ENCODE data around the gene PSG11. TPM values are rescaled to one million over a fixed set of nuclear protein-coding genes. Genes with fewer than 3 reads are reported as not detected.

Gene PSG11
- not detected in 2 replicates for total RNA-seq

GRCh38 chr19:43026369-43026768, at the start of gene PSG11:
TSS of gene PSG11 (minus strand) at chr19:43026469. CDS start at chr19:43026372, 97 bp downstream.

Other genes starting within 250 kb of the PSG11 start
- gene PSG1, start 146.8 kb downstream of the PSG11 start, total RNA-seq, result not detected in 2 replicates
- gene PSG6, start 108.6 kb downstream of the PSG11 start, total RNA-seq, result not detected in 2 replicates
- not detected in 2 replicates for gene PSG7, start 89.3 kb downstream of the PSG11 start, total RNA-seq
- gene PSG2, start 56.2 kb upstream of the PSG11 start, total RNA-seq, result not detected in 2 replicates
- 0.21 TPM in 1 of 2 replicates, not detected in the other for gene PSG5, start 160.1 kb upstream of the PSG11 start, total RNA-seq
- gene PSG4, start 179.2 kb upstream of the PSG11 start, total RNA-seq, result 6.7 TPM in 1 of 2 replicates, not detected in the other
- gene PSG9, start 243.1 kb upstream of the PSG11 start, total RNA-seq, result not detected in 2 replicates